GM21619 (cell line): ENCODE measurements around the gene TMEM121B.
"Not testable (repeated sequence)": the region's sequence is repeated elsewhere in the genome, so short reads cannot be mapped to it uniquely, and the experiment has no call there.

Experiments
- ATAC-seq: cut with Tn5 transposase; IDR thresholded peaks from one replicate; pipeline ENCODE4 v1.9.1; 2021; ENCODE audit not compliant: unreplicated experiment

The TMEM121B gene

DNA sequence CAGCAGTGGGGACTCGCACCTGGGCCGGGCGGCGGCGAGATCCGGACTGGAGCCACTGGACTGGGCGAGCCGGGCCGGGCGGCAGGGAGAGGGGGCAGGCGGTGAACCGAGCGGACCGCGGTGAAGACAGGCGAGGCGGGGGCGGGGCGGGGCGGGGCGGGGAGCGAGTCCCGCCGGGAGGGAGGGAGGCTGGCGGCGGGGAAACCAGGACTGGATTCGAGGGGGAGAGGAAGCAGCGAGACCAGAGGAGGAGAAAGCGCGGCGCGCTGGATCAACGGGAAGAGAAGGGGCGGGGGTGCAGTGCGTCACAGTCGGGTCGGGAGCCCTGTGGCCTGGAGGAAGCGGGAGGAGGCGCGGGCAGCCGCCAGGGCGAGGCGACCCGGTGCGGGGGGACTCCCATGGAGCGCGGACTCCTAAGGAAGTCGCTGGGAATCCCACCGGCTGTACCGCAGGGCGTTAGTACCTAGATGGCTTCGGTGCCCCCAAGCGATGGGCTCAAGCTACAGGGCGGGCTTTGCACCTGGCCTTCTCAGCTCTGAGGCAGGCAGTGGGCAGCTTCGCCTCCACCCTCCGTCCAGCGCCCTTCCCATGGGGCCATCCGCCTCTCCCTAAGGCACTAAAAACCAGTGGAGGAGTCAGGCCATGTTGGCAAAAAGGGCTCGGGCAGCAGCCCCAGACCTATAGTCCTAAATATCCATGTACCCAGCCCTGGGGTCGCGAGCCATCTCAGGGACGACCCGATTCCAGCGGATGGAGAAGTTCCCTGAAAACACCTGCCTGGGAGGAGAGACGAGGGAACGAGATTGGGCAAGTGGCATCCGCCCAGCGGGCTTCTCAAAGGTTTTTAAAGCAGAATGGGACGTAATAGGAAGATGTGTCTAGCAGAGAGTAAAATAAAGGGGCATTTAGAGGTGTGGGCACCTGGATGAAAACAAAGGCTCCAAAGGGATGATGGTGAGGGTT is at the start of gene TMEM121B:
Gene TMEM121B (minus strand): TSS at position 128 of the 963 bp plus-strand sequence. CDS start 233 bp downstream, outside the sequence.
- no peak for ATAC-seq

DNA sequence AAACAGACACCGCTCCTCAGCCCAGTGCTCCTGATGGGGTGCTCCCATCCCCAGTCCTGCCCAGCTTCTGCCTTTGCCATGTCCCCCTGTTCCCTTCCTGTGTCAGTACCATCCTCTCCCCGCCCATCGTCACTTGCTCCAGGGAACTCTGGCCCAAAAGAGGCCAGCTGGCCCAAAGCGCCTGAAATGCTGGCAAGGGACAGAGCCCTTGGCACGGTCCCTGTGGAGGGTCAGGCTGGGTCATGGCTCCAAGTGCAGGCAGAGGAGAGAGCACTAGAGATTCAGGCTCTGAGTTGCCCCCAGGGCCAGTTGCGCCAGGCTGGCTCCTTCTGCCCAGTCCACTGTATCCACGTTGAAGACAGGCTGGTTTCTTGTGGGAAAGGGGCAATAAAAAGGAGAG is 46.3 kb upstream of the TMEM121B start:
- no peak for ATAC-seq

DNA sequence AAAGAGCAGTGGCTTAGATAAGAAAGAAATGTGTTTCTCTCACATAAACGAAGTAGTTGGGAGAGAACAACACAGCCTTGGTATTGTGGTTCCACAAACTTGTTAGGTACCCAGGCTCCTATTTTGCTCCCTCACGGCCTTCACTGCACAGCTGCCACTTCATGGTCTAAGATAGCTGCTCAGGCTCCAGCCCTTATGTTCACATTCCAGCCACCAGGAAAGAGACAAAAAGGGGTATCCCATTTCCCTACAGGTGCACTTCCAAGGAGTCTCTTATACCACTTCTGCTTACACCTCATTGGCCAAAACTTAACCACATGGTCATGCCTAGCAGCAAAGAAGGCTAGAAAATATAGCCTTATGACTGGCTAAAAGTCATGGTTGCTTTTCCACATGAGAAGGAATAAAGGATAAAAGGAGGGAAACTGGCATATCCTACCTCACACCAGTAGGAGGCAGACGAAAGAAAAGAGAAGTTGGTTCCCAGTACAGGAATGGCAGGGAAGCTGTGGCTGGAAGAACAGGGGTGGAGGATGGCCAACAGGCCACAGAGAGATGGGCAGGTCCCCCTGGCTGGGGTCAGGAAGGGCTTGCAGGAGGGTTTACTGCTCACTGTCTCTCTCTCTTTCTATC is 43.3 kb upstream of the TMEM121B start:
- ATAC-seq, result no peak

DNA sequence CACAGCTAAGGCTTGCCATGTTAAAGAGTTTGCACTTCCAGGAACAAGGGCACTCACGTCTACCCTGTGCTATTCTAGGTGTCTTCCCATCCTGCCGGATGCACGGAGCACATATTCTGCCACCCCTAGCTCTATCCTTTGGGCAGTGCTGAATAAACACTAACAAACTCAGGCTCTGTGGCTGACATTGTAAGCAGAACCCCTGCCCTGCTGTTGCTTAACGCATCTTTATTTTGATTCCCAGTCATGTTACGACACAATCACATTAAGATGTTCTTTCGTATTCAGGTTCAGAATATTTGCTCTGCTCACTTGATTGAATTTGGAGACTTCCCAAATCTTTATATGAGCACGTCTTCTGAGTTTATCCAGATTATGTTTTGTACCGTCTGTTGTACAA is 41.6 kb upstream of the TMEM121B start:
- ATAC-seq, result no peak

DNA sequence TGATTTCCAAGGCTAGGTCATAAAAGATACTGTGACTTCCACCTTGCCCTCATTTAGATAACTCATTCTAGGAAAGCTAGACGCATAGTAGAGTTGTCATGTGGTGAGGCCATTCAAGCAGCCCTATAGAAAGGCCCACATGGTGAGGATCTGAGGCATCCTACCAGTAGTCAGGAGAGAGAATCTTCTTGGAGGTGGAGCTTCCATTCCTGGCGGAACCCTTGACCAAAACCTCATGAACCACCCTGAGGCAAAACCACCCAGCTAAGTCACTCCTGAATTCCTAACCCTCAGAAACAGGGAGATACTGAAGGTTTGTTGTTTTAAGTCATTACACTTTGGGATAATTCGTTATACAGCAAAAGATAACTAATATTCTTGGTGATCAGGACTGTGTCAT is 40.8 kb upstream of the TMEM121B start:
- ATAC-seq, result no peak

DNA sequence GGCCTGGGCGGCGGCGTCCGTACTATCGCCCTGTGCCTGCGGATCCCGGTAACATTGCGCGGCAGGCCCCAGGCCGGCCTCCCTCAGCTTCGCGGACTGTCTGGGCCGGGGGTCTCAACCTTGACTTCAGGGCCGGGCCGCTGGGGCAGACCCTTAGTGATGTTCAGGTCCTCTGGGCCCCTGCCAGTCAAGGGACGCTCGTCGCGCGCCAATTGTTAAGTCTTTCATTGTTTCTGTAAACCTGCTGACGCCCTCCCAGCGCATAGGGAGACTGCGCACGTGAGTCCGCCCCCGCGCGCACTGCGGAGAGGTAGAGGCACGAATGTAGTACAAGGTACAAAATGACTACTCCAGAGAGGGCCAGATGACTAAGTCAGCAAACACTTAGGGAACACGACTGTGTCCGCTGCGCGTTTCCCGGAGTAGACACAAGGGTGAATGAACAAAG is 38.4 kb upstream of the TMEM121B start:
- peak; percentile 23 for ATAC-seq

DNA sequence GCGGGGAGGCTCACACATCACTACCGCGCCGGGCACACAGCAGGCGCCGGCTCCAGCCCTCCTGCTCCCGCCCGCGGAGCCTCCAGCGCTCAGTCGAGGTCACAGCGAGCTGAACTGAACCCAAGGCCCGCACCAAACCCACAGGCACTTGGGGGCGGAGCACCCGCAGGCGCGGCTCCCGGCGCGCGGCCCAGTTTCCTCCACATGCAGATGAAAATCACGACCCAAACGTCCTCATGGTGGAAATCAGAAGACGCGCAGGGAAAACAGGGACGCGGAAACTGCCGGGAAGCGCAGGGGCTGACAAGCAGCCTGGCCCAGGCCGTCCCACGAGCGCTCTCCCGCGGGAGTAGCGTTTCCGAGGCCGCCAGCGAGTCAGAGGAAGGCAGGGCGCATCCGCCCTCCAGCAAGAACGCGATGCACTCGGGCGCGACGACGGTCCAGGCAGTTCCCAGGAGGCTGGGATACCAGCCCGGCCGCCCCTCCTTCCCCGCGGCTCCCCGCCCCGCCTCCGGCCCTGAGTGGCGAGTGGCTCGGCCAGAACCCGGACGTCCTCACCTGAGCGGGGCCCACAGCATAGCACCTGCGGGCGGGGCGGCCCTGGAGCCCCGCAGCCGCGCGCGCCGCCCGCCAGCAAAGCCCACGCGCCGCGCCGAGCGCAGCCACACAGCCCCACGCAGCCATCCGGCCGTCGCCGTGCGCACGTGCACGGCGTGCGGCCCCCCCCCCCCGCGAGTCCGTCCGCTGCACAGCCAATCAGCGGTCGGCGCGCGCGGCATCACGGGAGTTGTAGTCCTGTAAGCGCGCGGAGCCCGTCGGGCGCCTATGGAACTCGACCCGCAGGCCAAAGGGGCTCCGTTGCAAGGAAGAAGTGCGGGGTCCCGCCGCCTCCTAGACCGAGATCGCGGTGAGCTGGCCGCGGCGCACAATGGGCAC is 37.7 kb upstream of the TMEM121B start, which contains the start of gene HDHD5:
Gene HDHD5 (minus strand): TSS at position 710 of the 936 bp plus-strand sequence. CDS start 26 bp downstream, at position 684.
- ATAC-seq, result peak; percentile 69

DNA sequence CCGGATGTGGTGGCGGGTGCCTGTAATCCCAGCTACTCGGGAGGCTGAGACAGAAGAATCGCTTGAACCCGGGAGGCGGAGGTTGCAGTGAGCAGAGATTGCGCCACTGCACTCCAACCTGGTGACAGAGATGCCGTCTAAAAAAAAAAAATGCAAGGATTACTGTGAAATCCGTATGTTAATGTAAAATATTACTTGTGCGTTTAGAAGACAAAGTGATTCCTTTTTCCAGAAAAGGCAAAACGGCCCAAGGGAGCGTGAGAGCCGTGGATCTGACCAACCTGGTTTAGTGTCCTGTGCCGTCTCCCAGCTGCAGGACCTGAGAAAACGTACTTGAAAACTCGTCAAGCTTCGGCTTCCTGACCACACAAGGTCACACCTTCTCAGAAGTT is 37.0 kb upstream of the TMEM121B start:
- ATAC-seq, result no peak

DNA sequence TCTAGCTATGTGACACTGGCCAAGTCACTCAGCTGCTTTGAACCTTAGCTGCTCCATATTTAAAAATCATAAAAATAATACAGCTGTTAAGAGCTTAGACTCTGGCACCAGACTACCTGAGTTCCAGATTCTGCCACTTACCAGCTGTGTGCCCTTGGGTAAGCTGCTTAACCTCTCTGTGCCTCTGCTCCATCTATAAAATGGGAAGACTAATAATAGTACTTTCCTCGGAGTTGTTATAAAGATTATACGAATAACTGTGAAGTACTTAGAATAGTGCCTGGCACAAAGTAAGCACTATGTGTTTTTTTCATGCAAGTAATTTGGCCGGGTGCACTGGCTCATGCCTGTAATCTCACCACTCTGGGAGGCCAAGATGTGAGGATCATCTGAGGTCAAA is 36.6 kb upstream of the TMEM121B start:
- no peak for ATAC-seq

DNA sequence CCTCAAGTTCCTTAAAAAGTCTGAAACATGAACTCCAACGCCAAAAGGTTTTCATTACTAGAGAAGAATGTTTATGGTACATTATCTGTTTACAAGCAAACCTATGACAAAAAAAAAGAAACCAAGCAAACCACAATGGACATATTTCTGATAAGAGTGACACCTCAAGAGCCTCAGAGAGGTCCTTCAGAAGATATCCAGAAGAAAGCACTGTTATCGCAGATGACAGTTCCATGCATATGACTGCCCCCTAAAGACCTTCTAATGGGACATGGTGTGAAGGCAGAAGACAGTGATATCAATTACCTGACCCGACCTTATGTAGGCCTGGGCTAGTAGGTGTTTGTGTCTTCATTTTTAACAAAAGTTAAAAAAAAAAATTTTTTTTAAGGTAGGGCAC is 34.8 kb upstream of the TMEM121B start:
- no peak for ATAC-seq

DNA sequence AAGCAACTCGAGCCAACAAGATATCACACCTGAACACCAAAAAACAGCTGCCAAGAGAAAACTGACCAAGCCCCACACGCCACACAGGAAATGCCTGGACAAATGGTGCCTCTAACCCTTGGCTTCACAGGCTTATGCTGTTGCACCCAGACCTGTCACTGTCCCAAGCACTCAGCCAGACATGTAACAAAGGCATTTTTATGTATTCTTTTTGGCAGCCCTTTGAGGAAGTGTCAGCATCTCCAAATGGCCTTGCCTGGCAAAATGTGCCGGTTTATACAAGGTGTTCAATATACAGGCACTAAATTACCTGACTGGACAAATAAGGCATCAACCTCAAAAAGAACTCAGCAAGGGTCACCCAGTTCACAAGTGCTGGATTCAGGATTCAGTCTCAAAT is 31.8 kb upstream of the TMEM121B start:
- no peak for ATAC-seq

DNA sequence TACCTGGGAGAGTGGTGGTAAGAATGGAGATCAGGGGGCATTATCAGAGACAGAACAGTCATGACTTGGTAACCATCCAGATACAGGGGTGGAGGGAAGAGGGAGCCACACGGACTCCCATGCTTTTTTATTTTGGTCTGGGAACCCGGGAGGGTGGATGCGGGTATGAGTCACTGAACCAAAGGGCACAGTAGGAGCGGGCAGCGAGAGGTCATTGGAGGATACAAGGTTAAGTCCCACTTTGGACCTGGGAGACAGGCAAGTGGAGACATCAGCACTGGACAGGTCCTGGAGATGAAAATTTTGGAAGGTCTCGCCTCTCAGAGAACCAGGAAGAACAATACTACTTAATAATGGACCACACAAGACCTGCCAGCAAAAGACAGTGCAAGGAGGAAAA is 31.2 kb upstream of the TMEM121B start:
- ATAC-seq, result no peak

DNA sequence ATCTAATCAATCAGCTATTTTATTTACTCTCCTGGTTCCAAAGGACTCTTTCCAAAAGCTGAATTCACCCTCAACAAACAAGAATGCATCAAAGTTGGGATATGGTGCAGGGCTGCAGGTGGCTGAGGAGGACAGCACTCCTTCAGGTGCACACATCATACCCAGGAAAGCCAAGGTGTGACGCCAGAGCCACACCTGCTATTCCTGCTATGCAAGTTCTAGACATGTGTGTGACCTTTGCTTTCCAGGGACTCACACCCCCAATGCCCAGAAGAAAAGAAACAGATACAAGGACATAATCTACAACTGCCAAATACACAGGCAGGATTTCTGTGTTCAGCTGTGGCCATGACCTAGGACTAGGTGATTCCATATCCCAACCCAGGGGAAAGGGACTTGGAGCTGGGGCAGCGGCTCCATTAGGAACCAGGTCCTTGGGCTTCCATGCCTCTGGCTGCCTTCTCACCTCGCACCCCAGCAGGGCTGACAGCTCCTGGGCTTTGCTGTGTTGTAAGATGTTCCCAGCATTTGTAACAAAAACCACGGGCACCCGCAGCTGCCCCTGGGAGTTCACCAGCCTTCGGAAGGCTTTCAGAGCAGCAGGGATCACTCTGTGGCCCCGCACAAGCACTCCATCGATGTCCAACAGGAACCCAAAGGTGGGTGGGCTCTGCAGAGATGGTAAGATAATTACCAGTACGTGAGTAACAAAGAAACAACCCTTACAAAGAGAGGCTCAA is 28.1 kb upstream of the TMEM121B start:
- no peak for ATAC-seq

DNA sequence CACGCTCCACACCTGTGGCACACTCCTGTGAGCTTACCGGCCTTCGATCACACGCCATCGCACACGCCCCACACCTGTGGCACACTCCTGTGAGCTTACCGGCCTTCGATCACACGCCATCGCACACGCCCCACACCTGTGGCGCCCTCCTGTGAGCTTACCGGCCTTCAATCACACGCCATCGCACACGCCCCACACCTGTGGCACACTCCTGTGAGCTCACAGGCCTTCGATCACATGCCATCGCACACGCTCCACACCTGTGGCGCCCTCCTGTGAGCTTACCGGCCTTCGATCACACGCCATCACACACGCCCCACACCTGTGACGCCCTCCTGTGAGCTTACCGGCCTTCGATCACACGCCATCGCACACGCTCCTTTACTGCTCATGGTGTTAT is 26.3 kb upstream of the TMEM121B start:
- not testable (repeated sequence) for ATAC-seq

DNA sequence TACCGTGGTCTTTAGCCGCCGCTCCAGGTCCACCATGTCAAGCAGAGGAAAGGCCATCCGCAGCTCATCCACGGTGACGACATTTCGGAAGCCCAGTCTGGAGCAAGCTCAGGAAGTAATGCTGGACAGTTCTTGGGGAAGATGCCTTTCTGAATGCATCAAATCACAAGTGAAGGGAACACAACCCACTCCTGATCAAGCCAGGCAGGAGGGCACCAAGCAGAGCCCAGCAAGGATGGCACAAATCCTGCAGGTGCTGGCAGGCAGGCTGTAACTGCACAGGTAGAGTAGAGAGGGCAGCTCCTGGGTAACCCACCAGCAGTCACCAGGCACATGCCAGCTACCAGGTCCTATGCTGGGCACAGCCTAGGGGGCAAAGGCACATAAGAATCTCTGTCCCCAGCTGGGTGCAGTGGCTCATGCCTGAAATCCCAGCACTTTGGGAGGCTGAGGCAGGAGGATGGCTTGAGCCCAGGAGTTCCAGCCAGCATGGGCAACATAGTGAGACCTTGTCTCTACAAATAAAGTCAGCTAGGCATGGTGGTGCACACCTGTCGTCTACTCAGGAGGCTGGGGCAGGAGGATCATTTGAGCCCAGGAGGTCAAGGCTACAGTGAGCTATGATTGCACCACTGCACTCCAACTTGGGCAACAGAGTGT is 24.0 kb upstream of the TMEM121B start:
- ATAC-seq, result no peak

DNA sequence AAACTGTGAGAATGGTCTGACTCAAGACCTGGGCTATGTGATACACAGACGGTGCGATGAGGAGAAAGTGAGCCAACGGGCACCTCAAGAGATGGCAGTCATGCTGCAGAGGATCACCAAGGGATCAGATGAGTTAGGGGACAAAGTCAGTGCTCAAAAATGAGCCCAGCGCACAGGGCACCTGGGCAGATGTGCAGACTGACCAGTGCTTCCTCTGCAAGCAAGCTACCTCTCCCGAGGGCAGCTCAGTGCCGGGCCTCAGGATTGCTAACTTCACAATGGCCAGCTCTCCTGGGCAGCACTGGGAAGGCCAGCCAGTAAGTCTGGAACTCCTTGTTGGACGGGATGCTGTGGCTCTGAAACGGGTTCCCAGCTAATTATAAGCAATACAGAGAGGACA is 22.7 kb upstream of the TMEM121B start:
- no peak for ATAC-seq

DNA sequence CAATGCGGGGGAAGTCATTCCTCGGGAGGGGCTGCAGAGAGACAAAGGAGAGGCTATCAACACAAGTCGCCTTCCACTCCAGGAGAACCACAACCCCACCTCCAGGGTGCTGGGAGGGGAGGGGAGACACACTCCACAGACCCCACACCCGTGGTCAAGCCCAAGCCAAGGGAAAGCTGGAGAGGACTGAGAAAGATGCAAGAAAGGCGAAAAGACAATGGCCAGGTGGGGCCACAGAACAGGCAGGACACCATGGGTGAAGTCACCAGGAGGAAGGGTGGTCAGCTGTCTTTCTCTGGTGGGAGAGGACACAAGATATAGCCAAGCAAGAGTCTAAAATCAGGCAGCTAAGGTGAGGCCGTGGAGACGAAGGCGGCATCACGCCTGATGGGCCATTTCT is 21.9 kb upstream of the TMEM121B start:
- ATAC-seq, result no peak

DNA sequence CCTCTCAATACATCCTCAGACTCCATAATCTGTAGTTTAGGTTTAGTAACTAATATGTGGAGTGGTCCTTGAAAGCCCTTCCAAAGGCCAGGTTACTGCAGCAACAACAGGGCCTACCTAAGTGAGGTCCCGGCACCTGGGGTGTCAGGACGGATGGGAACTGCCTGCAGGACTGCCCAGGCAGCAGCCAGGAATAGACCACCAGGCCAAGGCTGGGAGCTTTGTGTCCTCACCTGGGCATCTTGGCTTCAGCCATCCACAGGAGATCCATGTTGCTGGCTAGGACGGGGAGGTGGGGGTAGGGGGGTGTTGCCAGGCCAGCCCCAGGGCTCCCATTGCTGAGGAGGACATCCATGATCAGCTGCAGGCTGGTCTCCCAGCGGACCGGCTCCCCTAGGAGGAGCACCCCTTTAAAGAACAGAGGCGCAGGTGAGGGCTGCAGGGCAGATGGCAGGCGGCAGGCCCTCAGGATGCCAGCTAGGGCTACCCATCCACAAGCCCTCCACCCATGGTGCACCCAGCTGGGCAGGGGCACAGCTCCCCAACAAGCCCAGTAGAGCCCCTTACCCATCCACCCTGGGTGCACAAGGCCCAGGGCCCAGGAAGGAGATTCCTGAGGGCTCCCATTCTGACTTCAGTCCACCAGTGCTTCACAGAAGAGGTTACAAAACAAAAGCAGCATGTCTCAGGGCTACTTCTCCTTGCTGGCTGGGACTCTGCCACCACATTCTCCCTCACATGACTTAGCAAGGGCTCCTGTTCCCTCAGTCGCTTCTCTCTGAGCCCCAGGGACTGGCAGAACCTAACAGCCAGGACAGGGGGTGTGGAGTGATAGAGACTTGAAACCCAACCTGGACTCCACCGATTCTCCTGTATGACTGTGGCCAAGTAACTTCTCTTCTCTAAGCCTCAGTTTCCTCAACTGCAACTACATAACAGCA is 19.9 kb upstream of the TMEM121B start:
- no peak for ATAC-seq

DNA sequence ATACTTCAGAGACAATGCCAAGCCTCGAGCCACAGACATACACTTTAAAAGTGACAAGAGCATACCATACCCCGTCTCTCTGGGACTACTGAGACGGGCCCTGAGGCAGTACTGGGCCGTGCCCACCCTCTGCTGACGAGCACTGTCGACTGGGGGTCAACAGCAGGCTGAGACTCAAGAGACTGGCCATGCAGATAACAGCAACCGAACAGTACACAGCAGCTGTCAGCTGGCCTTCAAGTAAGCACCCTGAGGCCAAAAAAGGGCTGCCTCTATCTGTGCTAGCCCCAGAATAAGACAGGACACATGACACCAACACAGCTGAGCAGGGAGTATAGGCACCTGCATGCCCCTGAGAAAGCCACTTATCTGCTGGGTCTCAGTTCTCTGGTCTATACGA is 18.9 kb upstream of the TMEM121B start:
- ATAC-seq, result no peak
